ENCODE measurements around the gene FTSJ3.
"Not testable (repeated sequence)": the region's sequence is repeated elsewhere in the genome, so short reads cannot be mapped to it uniquely, and the experiment has no call there.

FTSJ3 gene

DNA sequence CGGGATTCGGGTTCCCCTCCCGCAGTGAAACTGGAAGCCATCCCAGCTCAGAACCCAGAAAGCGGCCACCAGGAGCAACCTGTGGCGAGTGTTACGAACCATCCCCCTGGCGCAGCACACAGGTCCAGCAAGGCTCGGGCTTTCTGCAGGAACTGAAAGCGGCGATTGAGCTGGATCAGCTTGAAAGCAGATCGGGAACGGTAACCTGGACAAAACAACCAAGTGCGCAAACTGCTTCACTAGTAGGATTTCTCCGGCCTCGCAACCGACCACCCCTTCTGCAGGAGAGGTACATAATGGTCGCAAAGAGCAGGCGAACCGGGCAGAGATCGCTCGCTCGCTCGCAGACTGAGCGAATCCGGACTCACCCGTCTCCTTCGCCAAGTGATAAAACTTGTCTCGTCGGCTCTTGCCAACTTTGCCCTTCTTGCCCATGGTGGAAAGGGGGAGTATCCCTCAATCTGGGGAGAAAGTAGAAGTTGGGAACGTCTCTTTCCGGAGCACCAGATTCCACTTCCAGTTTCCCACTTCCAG, 928 bp downstream of the FTSJ3 start:
- no peak for DNase-seq (ENCODE audit: low spot score)

- no peak for DNase-seq (ENCODE audit: low spot score)
These were observed 3.1 kb downstream of the FTSJ3 start for GRCh38 chr17:63824362-63824761.

- no peak for DNase-seq (ENCODE audit: low spot score)
These were observed 3.7 kb downstream of the FTSJ3 start for GRCh38 chr17:63823659-63824331.

- DNase-seq (ENCODE audit: low spot score): no peak
These were observed 4.9 kb downstream of the FTSJ3 start for GRCh38 chr17:63822537-63822936.

DNA sequence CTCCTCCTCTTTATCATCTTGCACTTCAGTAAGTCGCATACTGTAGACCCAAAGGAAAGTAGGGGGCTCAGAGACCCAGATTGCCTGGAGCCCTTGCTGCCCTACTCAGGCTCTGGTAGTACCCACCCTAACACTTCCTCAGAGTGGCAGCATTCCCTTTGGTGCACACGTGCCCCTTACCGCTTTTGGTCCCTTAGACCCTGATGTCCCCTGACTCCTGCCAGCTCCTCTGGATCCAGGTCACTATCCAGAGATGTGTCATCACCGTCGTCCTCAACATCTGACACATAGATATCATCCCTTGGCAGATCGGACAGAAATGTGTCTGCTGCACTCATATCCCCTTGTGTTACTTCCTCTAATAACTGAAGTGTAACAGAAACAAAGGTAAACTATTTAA, 5.7 kb downstream of the FTSJ3 start:
- no peak for DNase-seq (ENCODE audit: low spot score)

GRCh38 chr17:63820963-63821561, 6.4 kb downstream of the FTSJ3 start:
- no peak for DNase-seq (ENCODE audit: low spot score)

GRCh38 chr17:63819585-63820537, 7.6 kb downstream of the FTSJ3 start:
- DNase-seq (ENCODE audit: low spot score): no peak

GRCh38 chr17:63819131-63819530, 8.3 kb downstream of the FTSJ3 start:
- DNase-seq (ENCODE audit: low spot score): no peak

DNA sequence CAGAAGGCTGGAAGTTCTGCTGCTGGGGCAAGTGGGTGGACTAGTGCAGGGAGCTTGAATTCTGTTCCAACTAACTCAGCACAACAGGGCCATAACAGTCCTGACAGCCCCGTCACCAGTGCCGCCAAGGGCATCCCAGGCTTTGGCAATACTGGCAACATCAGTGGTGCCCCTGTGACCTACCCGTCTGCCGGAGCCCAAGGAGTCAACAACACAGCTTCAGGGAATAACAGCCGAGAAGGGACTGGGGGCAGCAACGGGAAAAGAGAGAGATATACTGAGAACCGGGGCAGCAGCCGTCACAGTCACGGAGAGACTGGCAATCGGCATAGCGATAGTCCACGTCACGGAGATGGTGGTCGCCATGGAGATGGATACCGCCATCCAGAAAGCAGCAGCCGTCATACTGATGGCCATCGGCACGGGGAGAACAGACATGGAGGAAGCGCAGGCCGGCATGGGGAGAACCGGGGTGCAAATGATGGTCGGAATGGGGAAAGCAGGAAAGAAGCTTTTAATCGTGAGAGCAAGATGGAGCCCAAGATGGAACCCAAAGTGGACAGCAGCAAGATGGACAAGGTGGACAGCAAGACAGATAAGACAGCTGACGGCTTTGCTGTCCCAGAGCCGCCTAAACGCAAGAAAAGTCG, 9.6 kb downstream of the FTSJ3 start:
- DNase-seq (ENCODE audit: low spot score): no peak

GRCh38 chr17:63816669-63817068, 10.8 kb downstream of the FTSJ3 start:
- DNase-seq (ENCODE audit: low spot score): no peak

DNA sequence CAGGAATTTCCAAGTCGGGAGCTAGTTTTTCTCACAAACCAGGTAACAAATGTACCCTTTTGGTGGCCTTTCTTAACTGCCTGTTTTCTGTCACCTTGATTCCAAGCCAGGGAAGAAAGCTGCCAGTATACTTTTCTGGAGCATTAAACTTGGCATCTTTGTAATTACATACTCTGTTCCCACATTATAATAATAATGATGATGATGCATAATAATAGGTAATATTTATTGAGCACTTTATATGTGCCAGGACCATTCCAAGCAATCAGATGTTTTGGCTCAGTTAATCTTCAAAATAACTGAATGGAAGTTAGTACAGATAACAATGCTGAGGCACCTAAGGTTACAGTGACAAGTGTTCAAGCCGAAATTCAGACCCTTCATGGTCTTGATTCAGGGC, 11.3 kb downstream of the FTSJ3 start:
- no peak for DNase-seq (ENCODE audit: low spot score)

- no peak for DNase-seq (ENCODE audit: low spot score)
These were observed 17.5 kb downstream of the FTSJ3 start for GRCh38 chr17:63809970-63810369.

DNA sequence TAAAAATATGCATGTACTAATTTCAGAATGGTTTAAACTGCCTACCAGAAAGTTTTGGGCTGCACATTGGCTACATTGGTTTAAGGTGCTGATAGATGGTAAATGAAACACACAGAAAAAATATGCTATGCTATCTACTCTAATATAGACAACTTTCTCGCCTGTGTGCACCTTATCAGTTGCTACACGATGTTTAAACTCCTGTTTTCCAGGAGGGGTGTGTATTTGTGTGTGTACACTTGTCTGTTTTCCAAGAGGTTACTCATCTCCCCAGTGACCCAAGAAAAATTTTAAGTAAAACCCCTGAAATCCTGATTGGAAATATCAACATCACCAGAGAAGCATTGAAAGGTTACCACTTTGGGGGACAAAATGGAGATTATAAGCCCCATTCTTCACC, 21.9 kb downstream of the FTSJ3 start:
- peak; percentile 51 for DNase-seq (ENCODE audit: low spot score)

GRCh38 chr17:63804328-63804727, 23.1 kb downstream of the FTSJ3 start:
- DNase-seq (ENCODE audit: low spot score): no peak

GRCh38 chr17:63800783-63801182, 26.7 kb downstream of the FTSJ3 start:
- no peak for DNase-seq (ENCODE audit: low spot score)

GRCh38 chr17:63798572-63799106, 28.8 kb downstream of the FTSJ3 start:
- no peak for DNase-seq (ENCODE audit: low spot score)

DNA sequence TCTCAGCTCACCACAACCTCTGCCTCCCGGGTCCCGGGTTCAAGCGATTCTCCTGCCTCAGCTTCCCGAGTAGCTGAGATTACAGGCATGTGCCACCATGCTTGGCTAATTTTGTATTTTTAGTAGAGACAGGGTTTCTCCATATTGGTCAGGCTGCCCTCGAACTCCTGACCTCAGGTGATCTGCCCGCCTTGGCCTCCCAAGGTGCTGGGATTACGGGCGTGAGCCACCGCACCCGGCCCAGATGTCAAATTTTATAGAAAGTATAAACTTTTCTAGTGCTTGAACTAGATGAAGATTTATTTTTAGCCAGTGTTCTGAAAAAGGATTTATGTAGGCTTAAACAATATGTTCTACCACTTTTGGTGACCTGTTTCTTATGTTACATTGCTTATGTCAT, 31.1 kb downstream of the FTSJ3 start:
- not testable (repeated sequence) for DNase-seq (ENCODE audit: low spot score)

DNA sequence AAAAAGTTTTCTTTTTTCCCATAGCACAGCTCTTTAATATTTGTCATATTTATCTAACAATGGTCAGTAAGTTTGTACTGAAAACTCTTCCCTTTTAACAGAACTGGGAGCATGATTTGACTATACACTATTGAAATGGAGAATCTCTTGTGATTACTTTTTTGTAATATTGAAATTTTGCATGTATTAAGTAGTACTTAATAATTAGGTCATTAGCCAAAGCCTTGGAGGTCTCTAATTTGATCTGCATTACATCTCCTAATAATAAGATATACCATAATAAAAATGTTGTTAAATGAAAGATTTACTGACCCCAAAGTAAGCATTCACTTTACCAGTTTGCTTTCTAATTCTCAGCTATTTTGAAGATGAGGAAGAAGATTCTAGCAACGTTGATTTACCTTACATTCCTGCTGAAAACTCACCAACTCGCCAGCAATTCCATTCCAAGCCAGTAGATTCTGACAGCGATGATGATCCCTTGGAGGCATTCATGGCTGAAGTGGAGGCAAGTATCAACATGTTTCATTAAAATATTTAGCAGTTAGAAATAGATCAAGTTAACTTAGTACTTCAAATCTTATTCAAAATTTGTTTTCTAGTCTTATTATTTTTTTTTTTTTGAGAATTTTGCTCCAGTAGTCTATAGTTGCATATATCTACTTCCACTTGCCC, 35.3 kb downstream of the FTSJ3 start:
- no peak for DNase-seq (ENCODE audit: low spot score)

DNA sequence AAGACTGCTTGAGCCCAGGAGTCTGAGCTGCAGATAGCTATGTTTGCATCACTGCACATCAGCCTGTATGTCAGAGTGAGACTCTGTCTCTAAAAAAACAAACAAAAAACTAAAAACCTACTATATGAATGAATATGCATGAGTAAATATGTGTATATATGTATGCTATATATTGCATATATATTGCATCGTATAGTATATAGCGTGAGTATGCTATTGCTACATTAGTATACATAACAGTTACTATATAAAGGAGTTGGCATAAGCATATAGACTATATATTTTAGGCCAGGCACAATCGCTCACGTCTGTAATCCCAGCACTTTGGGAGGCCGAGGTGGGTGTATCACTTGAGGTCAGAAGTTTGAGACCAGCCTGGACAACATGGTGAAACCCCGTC, 37.4 kb downstream of the FTSJ3 start:
- no peak for DNase-seq (ENCODE audit: low spot score)

GRCh38 chr17:63786971-63787711, 40.3 kb downstream of the FTSJ3 start:
- DNase-seq (ENCODE audit: low spot score): no peak

DNA sequence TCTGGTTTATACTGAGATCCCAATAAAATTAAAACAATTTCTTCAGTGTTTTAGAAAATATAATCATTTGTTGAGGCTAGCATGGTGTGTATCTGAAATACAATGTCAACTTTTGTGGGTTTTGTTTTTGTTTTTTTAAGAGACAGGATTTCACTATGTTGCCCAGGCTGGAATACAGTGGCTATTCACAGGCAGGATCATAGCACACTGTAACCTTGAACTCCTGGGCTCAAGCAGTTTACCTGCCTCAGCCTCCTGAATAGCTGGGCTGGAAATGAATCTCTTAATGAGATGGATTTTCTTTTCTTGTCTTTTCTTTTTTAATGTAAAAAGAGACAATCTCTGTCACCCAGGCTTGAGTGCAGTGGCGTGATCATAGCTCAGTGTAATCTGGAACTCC, 41.3 kb downstream of the FTSJ3 start:
- no peak for DNase-seq (ENCODE audit: low spot score)

Measured in hematopoietic multipotent progenitor cell treated with erythropoietin and hydrocortisone succinate and interleukin-3 and kit ligand, for 15 days (in vitro differentiated cells).